Gastroesophageal sphincter (tissue), 4 donors: Measurements from ENCODE around the gene PDE11A. TPM values are rescaled to one million over a fixed set of nuclear protein-coding genes. Genes with fewer than 3 reads are reported as not detected.

Source experiments
- ATAC-seq: fragments of 150-250 bp; one replicate; pipeline ENCODE4 v1.9.1; 2016; ENCODE audit warnings: mild to moderate bottlenecking, moderate library complexity
- H3K27ac ChIP-seq, 4 donors: fragments of 200-600 bp; sonication (generic) in 3 of 4; 1 replicate in 3 of 4; 2 replicates in 1 of 4; pipeline ENCODE4 v1.5.1; 2016 to 2019
- H3K27me3 ChIP-seq: fragments of 200-600 bp; sonication (generic); one replicate; pipeline ENCODE4 v1.5.1; 2019
- H3K36me3 ChIP-seq, 2 donors: fragments of 200-600 bp; sonication (generic); one replicate each; pipeline ENCODE4 v1.5.1; 2019; ENCODE audit warnings: control low read depth in 1 of 2
- H3K4me1 ChIP-seq, 3 donors: fragments of 200-600 bp; sonication (generic); 1 replicate in 2 of 3; 2 replicates in 1 of 3; pipeline ENCODE4 v1.5.1; 2016 to 2019; ENCODE audit warnings: control low read depth in 2 of 3
- H3K4me3 ChIP-seq, 2 donors: fragments of 200-600 bp; sonication (generic); one replicate each; pipeline ENCODE4 v1.5.1; 2019; ENCODE audit warnings: mild to moderate bottlenecking in 1 of 2, moderate library complexity in 1 of 2
- H3K9me3 ChIP-seq, 3 donors: fragments of 200-600 bp; sonication (generic); one replicate each; pipeline ENCODE4 v1.5.1; 2017 to 2019; ENCODE audit warnings: control low read depth in 2 of 3
- EP300 ChIP-seq: sonication (generic); formaldehyde crosslinking; IDR thresholded peaks from one replicate; pipeline ENCODE4 v1.6.1; 2017; ENCODE audit warnings: antibody characterized with exemption, mild to moderate bottlenecking
- POLR2A ChIP-seq, 2 donors: fragments of 450-650 bp; IDR thresholded peaks; one replicate each; pipeline ENCODE4 v1.6.1; 2017; ENCODE audit warnings: antibody characterized with exemption in 2 of 2, mild to moderate bottlenecking in 2 of 2, moderate library complexity in 1 of 2
- POLR2AphosphoS5 ChIP-seq: sonication (generic); formaldehyde crosslinking; IDR thresholded peaks from one replicate; pipeline ENCODE4 v1.6.1; 2017; ENCODE audit warnings: antibody characterized with exemption
- WGBS, 2 donors: methylation state at CpG; one replicate each; pipeline ENCODE4 v1.1.5; 2018; ENCODE audit warnings: low coverage in 1 of 2; 5-methylcytosine and 5-hydroxymethylcytosine counted together
- total RNA-seq, 4 donors: library from RNA; depleted of rRNA; stranded (reverse); fragments of >200 nt; gene quantifications; one replicate each; pipeline ENCODE4 v1.1.0, GENCODE V29; 2016
- TF ChIP-seq, protein P1 (sequence below), 4 experiments: fragments of 200-600 bp in 2 of 4; fragments of 450-650 bp in 2 of 4; sonication (generic) in 1 of 4; IDR thresholded peaks; one replicate each; pipeline ENCODE4 v1.5.1; 2017 to 2019; ENCODE audit warnings: antibody characterized with exemption in 4 of 4, mild to moderate bottlenecking in 2 of 4, moderate library complexity in 2 of 4

PDE11A gene
- total RNA-seq, 4 donors from 2014 or later, result 0.13 to 1.9 (median 0.16) TPM; not detected in 1

DNA sequence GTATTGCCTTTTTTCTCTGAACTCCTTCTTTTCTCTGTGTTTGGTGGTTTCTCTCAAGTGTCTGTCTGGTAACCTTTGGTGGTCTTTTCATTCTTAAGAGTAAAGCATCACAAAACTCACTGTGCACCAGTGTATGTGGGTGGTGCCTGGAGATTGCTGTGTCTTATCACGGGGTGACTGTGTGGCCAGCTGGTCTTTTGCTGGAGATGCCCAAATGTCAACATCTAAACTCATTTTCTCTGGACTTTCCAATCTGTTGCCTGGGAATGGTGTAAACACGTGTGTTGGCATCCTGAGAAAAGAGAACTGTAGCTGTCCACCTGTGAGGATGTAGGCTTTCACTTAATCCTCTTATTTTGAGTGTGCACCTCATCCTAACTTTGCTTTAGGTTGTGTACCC, 356.8 kb downstream of the PDE11A start:
- no peak for ATAC-seq
- H3K4me1 ChIP-seq, result no peaks in the 10 kb centered on the region
- H3K4me3 ChIP-seq, result no peak overlapping the region
- H3K27ac ChIP-seq, result no peak overlapping the region
- TF ChIP-seq, protein P1, sequence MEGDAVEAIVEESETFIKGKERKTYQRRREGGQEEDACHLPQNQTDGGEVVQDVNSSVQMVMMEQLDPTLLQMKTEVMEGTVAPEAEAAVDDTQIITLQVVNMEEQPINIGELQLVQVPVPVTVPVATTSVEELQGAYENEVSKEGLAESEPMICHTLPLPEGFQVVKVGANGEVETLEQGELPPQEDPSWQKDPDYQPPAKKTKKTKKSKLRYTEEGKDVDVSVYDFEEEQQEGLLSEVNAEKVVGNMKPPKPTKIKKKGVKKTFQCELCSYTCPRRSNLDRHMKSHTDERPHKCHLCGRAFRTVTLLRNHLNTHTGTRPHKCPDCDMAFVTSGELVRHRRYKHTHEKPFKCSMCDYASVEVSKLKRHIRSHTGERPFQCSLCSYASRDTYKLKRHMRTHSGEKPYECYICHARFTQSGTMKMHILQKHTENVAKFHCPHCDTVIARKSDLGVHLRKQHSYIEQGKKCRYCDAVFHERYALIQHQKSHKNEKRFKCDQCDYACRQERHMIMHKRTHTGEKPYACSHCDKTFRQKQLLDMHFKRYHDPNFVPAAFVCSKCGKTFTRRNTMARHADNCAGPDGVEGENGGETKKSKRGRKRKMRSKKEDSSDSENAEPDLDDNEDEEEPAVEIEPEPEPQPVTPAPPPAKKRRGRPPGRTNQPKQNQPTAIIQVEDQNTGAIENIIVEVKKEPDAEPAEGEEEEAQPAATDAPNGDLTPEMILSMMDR (IDR thresholded peaks at IDR 0.05), result no peak
- TF ChIP-seq POLR2A (IDR thresholded peaks at IDR 0.05) (no peak), EP300 (no peak), POLR2AphosphoS5 (no peak)
- no peaks in the 10 kb centered on the region for H3K27me3 ChIP-seq
- no peaks in the 10 kb centered on the region for H3K36me3 ChIP-seq
- 43 to 90% methylated on average over 2 of the region's 2 CpGs for WGBS, 2 donors
- H3K9me3 ChIP-seq, result no peaks in the 10 kb centered on the region

DNA sequence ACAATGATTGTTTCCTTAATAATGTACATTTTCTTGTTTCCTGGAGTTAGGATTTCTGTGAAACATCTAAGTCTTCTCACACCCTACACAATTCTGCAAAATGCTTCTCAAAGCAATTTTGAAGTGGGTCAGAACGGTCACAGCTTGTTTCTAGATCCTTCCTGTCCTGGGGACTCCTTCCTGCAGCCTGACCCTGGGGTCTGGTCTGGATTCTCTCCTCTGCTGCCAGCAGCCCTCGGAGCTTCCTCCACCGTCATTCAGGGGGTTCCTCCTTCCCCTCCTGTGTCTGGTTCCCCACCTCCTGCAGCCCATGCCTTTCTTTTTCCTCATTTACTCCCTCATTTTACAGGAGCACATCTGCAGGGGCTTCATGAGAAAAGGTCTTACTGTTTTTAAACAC, 357.9 kb downstream of the PDE11A start:
- no peak overlapping the region for H3K4me3 ChIP-seq
- TF ChIP-seq EP300 (no peak), POLR2A (IDR thresholded peaks at IDR 0.05) (no peak), POLR2AphosphoS5 (no peak)
- TF ChIP-seq, protein P1 (IDR thresholded peaks at IDR 0.05), result no peak
- no peaks in the 10 kb centered on the region for H3K27me3 ChIP-seq
- no peaks in the 10 kb centered on the region for H3K4me1 ChIP-seq
- 39% methylated on average over 3 of the region's 3 CpGs; no CpG with 5 or more reads in 1 of the 2 donors for WGBS, 2 donors
- no peaks in the 10 kb centered on the region for H3K9me3 ChIP-seq
- no peak for ATAC-seq
- no peak overlapping the region for H3K27ac ChIP-seq
- H3K36me3 ChIP-seq, result no peaks in the 10 kb centered on the region

DNA sequence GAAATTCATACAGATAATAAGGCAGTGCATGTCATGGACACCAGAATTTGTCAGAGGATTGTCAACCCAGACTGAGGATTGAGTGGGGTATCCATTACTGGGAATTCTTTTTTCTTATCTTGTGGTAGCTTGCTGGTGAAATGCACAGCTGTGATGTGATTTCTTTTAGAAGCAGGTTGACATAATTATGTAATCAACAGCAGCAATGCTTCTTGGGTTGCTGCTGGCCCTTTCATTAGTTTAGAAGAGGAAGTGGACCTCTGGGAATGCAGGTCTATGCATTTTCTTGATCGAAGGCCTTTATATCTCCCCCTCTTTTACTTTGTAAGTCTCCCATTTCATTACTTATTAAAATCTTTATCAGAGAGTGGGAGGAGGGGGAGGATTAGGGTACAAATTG, 360.1 kb downstream of the PDE11A start:
- no peak overlapping the region for H3K27ac ChIP-seq
- H3K4me3 ChIP-seq, result no peak overlapping the region
- no peaks in the 10 kb centered on the region for H3K4me1 ChIP-seq
- H3K36me3 ChIP-seq, result no peaks in the 10 kb centered on the region
- TF ChIP-seq POLR2A (IDR thresholded peaks at IDR 0.05), result no peak
- TF ChIP-seq POLR2AphosphoS5, result no peak
- TF ChIP-seq EP300, result no peak
- TF ChIP-seq, protein P1 (IDR thresholded peaks at IDR 0.05), result no peak
- 22 to 30% methylated on average over 1 of the region's 1 CpG for WGBS, 2 donors
- ATAC-seq, result no peak
- H3K27me3 ChIP-seq, result no peaks in the 10 kb centered on the region
- no peaks in the 10 kb centered on the region for H3K9me3 ChIP-seq

DNA sequence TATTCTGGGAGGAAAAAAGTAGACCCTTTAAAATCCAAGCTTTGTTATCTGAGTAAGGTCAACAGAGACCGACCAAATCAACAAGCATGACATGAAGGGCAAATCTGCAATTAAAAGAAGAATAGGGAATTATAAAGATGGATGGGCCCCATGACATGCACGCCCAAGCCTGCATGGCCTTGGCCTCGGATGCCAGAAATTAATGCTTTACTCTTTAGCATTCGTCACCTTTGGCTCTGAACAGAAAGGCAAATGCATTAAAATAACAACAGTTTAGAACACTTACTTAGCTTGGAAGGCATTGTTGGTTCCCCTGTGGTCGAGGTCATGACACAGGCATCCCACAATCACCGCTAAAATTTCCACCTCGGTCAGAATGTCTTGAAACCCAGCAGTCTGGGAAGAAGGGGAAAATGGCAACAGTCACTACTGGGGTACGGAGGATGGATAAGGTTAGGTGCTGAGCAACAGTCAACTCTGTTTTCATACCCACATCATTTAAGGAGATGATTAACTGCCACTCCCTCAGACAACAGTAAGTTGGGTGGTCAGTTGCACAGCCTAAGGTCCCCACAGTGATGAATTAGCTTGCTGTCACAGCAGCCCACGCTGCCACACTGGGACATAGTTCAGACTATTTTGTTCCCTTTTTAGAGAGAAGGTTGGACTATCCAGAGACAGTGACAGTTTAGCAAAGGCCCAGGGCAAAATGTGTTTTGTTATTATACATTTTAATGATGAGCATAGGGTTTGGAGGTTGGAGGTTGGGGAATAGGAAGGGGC, 360.9 kb downstream of the PDE11A start:
- Histone ChIP-seq H3K27me3 (no peaks in the 10 kb centered on the region), H3K36me3 (no peaks in the 10 kb centered on the region), H3K27ac (no peak overlapping the region), H3K9me3 (no peaks in the 10 kb centered on the region), H3K4me3 (no peak overlapping the region), H3K4me1 (no peaks in the 10 kb centered on the region)
- WGBS, 2 donors, result 75 to 83% methylated on average over 7 to 8 of the region's 9 CpGs
- no peak for ATAC-seq
- TF ChIP-seq POLR2A (IDR thresholded peaks at IDR 0.05) (no peak), POLR2AphosphoS5 (no peak), EP300 (no peak)
- TF ChIP-seq, protein P1 (IDR thresholded peaks at IDR 0.05), result no peak

DNA sequence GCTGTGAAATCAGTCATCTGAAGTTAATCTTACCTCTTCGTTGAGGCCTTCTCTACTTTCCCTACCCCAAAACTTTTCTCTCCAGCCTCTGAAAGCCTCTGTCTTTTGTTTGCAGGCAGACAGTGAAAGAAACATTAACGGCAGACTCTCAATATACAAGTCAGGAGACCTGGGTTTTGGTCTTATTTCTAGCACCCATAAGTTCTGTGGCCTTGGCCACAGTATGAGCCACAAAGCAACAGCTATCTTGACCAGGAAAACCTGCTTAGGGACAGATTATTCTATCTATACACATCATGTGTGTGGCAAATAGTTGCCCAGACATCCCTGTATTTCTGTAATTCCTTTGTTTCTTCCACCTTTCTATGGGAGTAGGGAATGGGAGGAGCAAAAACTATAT, 361.7 kb downstream of the PDE11A start:
- Histone ChIP-seq H3K27ac (no peak overlapping the region), H3K9me3 (no peaks in the 10 kb centered on the region), H3K4me1 (no peaks in the 10 kb centered on the region), H3K4me3 (no peak overlapping the region), H3K36me3 (no peaks in the 10 kb centered on the region), H3K27me3 (no peaks in the 10 kb centered on the region)
- TF ChIP-seq POLR2AphosphoS5 (no peak), POLR2A (IDR thresholded peaks at IDR 0.05) (no peak), EP300 (no peak)
- TF ChIP-seq, protein P1 (IDR thresholded peaks at IDR 0.05), result no peak
- no peak for ATAC-seq
- WGBS, 2 donors, result 62 to 93% methylated on average over 2 of the region's 2 CpGs
